HL-60 (cell line): Measurements from ENCODE around the gene GOLT1B.

ENCODE experiments used
- DNase-seq, 2 experiments: peaks; one replicate each; pipeline ENCODE4 v3.0.0-alpha.2; 2010 to 2020; ENCODE audit warnings: low read depth in 1 of 2, low spot score in 1 of 2
- H3K27ac ChIP-seq: fragments of 250-450 bp; sonication (Bioruptor Pico); replicated peaks from 2 replicates; pipeline ENCODE4 v1.5.1; 2020; ENCODE audit warnings: mild to moderate bottlenecking, moderate library complexity
- H3K27me3 ChIP-seq: fragments of 250-450 bp; sonication (Bioruptor Pico); 2 replicates; pipeline ENCODE4 v1.5.1; 2021; ENCODE audit warnings: mild to moderate bottlenecking, moderate library complexity; ENCODE audit not compliant: insufficient read depth, poor library complexity, severe bottlenecking
- H3K4me3 ChIP-seq: replicated peaks from 2 replicates; pipeline ENCODE4 v1.5.1; 2011; ENCODE audit warnings: mild to moderate bottlenecking, control low read depth, low read length; ENCODE audit not compliant: insufficient read depth
- GABPA ChIP-seq: IDR thresholded peaks from 2 replicates; pipeline ENCODE4 v1.6.1; 2012; ENCODE audit warnings: low read depth
- POLR2AphosphoS5 ChIP-seq: IDR thresholded peaks from 2 replicates; pipeline ENCODE4 v1.6.1; 2012; ENCODE audit warnings: low read depth
- SPI1 ChIP-seq: IDR thresholded peaks from 2 replicates; pipeline ENCODE4 v1.6.1; 2012; ENCODE audit warnings: low read depth, mild to moderate bottlenecking, borderline replicate concordance
- TF ChIP-seq, protein P1 (sequence below): IDR thresholded peaks from one replicate; pipeline ENCODE4 v1.5.1; 2011; ENCODE audit warnings: low read length, control low read depth, inconsistent platforms; ENCODE audit not compliant: insufficient read depth
- TF ChIP-seq, protein P2 (sequence below): IDR thresholded peaks from 2 replicates; pipeline ENCODE4 v1.6.1; 2012; ENCODE audit warnings: low read depth; ENCODE audit not compliant: insufficient replicate concordance

GOLT1B gene

DNA sequence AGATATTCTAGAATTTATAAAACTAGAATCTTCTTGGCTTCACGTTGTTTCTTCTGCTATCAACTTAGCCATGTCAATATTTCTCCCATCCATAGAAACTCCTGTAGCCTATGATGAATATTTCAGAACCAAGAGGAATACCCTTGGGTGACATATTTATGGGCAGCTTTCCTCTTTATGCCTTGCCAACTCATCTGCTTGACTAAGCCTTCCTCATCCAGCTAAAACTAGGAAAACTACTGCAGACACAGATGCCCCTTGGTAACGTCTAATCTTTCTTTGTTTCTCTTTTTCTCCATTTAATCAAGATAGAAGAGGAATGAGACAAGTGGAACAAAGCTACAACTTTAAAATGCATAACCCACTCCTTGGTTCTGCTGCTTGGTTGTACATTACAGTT is 6.3 kb downstream of the GOLT1B start:
- TF ChIP-seq, protein P1, sequence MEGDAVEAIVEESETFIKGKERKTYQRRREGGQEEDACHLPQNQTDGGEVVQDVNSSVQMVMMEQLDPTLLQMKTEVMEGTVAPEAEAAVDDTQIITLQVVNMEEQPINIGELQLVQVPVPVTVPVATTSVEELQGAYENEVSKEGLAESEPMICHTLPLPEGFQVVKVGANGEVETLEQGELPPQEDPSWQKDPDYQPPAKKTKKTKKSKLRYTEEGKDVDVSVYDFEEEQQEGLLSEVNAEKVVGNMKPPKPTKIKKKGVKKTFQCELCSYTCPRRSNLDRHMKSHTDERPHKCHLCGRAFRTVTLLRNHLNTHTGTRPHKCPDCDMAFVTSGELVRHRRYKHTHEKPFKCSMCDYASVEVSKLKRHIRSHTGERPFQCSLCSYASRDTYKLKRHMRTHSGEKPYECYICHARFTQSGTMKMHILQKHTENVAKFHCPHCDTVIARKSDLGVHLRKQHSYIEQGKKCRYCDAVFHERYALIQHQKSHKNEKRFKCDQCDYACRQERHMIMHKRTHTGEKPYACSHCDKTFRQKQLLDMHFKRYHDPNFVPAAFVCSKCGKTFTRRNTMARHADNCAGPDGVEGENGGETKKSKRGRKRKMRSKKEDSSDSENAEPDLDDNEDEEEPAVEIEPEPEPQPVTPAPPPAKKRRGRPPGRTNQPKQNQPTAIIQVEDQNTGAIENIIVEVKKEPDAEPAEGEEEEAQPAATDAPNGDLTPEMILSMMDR = no peak
- TF ChIP-seq SPI1 (no peak), GABPA (no peak), POLR2AphosphoS5 (no peak)
- TF ChIP-seq, protein P2, sequence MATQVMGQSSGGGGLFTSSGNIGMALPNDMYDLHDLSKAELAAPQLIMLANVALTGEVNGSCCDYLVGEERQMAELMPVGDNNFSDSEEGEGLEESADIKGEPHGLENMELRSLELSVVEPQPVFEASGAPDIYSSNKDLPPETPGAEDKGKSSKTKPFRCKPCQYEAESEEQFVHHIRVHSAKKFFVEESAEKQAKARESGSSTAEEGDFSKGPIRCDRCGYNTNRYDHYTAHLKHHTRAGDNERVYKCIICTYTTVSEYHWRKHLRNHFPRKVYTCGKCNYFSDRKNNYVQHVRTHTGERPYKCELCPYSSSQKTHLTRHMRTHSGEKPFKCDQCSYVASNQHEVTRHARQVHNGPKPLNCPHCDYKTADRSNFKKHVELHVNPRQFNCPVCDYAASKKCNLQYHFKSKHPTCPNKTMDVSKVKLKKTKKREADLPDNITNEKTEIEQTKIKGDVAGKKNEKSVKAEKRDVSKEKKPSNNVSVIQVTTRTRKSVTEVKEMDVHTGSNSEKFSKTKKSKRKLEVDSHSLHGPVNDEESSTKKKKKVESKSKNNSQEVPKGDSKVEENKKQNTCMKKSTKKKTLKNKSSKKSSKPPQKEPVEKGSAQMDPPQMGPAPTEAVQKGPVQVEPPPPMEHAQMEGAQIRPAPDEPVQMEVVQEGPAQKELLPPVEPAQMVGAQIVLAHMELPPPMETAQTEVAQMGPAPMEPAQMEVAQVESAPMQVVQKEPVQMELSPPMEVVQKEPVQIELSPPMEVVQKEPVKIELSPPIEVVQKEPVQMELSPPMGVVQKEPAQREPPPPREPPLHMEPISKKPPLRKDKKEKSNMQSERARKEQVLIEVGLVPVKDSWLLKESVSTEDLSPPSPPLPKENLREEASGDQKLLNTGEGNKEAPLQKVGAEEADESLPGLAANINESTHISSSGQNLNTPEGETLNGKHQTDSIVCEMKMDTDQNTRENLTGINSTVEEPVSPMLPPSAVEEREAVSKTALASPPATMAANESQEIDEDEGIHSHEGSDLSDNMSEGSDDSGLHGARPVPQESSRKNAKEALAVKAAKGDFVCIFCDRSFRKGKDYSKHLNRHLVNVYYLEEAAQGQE = no peak

DNA sequence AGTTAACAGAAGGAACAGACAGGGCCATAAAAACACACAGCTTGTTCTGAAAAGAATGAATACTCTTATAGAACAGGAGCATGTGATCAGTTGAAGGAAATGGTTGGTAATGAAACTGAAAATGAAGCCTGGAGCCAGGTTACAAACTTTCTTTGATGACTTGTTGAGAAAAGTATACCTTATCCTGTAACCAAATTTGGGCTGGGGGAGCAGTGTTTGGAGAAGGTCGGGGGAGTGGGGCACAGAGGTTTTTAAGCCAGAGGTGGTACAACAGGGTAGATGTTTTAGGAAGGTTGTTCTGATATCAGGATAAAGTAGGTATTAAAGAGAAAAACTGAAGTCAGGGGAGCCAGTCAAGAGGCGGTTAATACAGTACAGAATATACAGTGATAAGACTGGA is 8.2 kb downstream of the GOLT1B start:
- TF ChIP-seq, protein P1 = no peak
- TF ChIP-seq POLR2AphosphoS5 (no peak), SPI1 (no peak), GABPA (no peak)
- TF ChIP-seq, protein P2 = no peak
- Histone ChIP-seq H3K27ac (no peak overlapping the region), H3K27me3 (no peaks in the 10 kb centered on the region), H3K4me3 (no peak overlapping the region)
- no peak for DNase-seq

More for the DNA sequence above, 6.3 kb downstream of the GOLT1B start:
- no peak overlapping the region for H3K27ac ChIP-seq
- H3K27me3 ChIP-seq = no peaks in the 10 kb centered on the region
- no peak for DNase-seq
- no peak overlapping the region for H3K4me3 ChIP-seq

DNA sequence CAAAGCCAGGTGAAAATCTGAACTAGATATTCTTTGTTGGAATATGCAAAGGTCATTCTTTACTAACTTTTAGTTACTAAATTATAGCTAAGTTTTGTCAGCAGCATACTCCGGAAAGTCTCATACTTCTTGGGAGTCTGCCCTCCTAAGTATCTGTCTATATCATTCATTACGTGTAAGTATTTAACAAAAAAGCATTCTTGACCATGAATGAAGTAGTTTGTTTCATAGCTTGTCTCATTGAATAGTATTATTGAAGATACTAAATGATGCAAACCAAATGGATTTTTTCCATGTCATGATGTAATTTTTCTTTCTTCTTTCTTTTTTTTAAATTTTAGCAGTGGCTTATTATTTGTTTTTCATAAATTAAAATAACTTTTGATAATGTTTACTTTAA is 14.7 kb downstream of the GOLT1B start:
- TF ChIP-seq, protein P1 = no peak
- TF ChIP-seq, protein P2 = no peak
- TF ChIP-seq SPI1 (no peak), GABPA (no peak), POLR2AphosphoS5 (no peak)
- DNase-seq = no peak
- Histone ChIP-seq H3K4me3 (no peak overlapping the region), H3K27ac (no peak overlapping the region), H3K27me3 (no peaks in the 10 kb centered on the region)
